ENCODE results near the gene HYPK.

GRCh38 chr15:43779016-43779415 is 21.4 kb upstream of the HYPK start:
- TF ChIP-seq CTCF (IDR thresholded peaks at IDR 0.05) (no peak), POLR2AphosphoS5 (IDR thresholded peaks at IDR 0.05; ENCODE audit: insufficient read depth in 1 of 2, low read depth in 1 of 2) (no peak), POLR2A (IDR thresholded peaks at IDR 0.05) (no peak)

Measured in vagina (tissue), 2 donors.